HCT116 (cell line): Measurements from ENCODE around the gene PTGDS. TPM values are rescaled to one million over a fixed set of nuclear protein-coding genes. Genes with fewer than 3 reads are reported as not detected.

Source experiments
- ATAC-seq: fragments of 200-7000 bp; cut with Tn5 transposase; 2 replicates; pipeline ENCODE4 v1.9.1; 2020; ENCODE audit warnings: mild to moderate bottlenecking, moderate library complexity
- BruUV-seq: library from RNA; stranded (reverse); fragments of 400-500 nt; replicated peaks from 2 replicates; lab custom pipeline; 2021; lab: Mats Ljungman, UMichigan
- CTCF ChIA-PET: fragments of 300-600 bp; sonication (Branson Sonifier 250); formaldehyde crosslinking; loops from one replicate; lab custom pipeline; 2021; ENCODE audit warnings: antibody characterized with exemption; lab: Charles Lee
- POLR2A ChIA-PET: fragments of 300-600, 350-600 bp; sonication (Branson Sonifier 250); formaldehyde crosslinking; loops from one replicate; lab custom pipeline; 2021; ENCODE audit warnings: antibody characterized with exemption; lab: Charles Lee
- RAD21 ChIA-PET, 2 experiments: fragments of 300-600 bp; sonication (Branson Sonifier 250); formaldehyde crosslinking; loops; one replicate each; lab custom pipeline; 2023; ENCODE audit warnings: low total read pairs in 2 of 2; ENCODE audit not compliant: uncharacterized antibody in 2 of 2, unreplicated experiment in 2 of 2, low non-redundant PET in 1 of 2; lab: Charles Lee
- DNase-seq: peaks from one replicate; pipeline ENCODE4 v3.0.0-alpha.2; 2010; ENCODE audit warnings: low read depth, low spot score
- H2AFZ ChIP-seq: fragments of 200-600 bp; shearing (Covaris generic), sonication (generic); 2 replicates; pipeline ENCODE4 v1.6.1; 2017; ENCODE audit warnings: low read depth, mixed run types, mixed read lengths, antibody characterized with exemption, low read length; ENCODE audit not compliant: poor library complexity, severe bottlenecking
- H3K27ac ChIP-seq: 2 replicates; pipeline ENCODE4 v1.5.1; 2012; ENCODE audit warnings: low read depth, low read length
- H3K27me3 ChIP-seq: fragments of 200-600 bp; sonication (generic); 2 replicates; pipeline ENCODE4 v1.6.1; 2016; ENCODE audit warnings: mixed run types, low read length, mixed read lengths; ENCODE audit not compliant: insufficient read depth
- H3K36me3 ChIP-seq, 2 experiments: fragments of 200-500 bp in 1 of 2; fragments of 200-600 bp in 1 of 2; sonication (Bioruptor generic) in 1 of 2; sonication (generic) in 1 of 2; 2 replicates each; pipeline versions ENCODE4 v1.5.1 to v1.6.1; 2014 to 2016; ENCODE audit warnings: low read length in 2 of 2, inconsistent platforms in 1 of 2, mixed read lengths in 1 of 2, mixed run types in 1 of 2; ENCODE audit not compliant: insufficient read depth in 2 of 2, control insufficient read depth in 1 of 2
- H3K4me1 ChIP-seq, 2 experiments: fragments of 200-600 bp in 1 of 2; sonication (generic) in 1 of 2; 2 replicates each; pipeline versions ENCODE4 v1.5.1 to v1.6.1; 2012 to 2017; ENCODE audit warnings: low read length in 2 of 2, inconsistent platforms in 1 of 2, mild to moderate bottlenecking in 1 of 2, mixed read lengths in 1 of 2, mixed run types in 1 of 2, moderate library complexity in 1 of 2; ENCODE audit not compliant: insufficient read depth in 2 of 2, control insufficient read depth in 1 of 2
- H3K4me2 ChIP-seq: fragments of 200-600 bp; sonication (generic); 2 replicates; pipeline ENCODE4 v1.6.1; 2017; ENCODE audit warnings: mixed run types, low read length, mixed read lengths
- H3K4me3 ChIP-seq, 2 experiments: fragments of 200-600 bp in 1 of 2; sonication (generic) in 1 of 2; replicated peaks in 1 of 2; 2 replicates each; pipeline ENCODE4 v1.5.1; 2011 to 2016; ENCODE audit warnings: low read length in 2 of 2, control low read depth in 1 of 2, low read depth in 1 of 2, mild to moderate bottlenecking in 1 of 2, mixed read lengths in 1 of 2, mixed run types in 1 of 2
- H3K79me2 ChIP-seq: fragments of 200-600 bp; sonication (generic); 2 replicates; pipeline ENCODE4 v1.6.1; 2017; ENCODE audit warnings: mild to moderate bottlenecking, mixed run types, low read length, moderate library complexity, mixed read lengths; ENCODE audit not compliant: insufficient read depth
- H3K9ac ChIP-seq: fragments of 200-600 bp; sonication (generic); 2 replicates; pipeline ENCODE4 v1.6.1; 2016; ENCODE audit warnings: low read length, mixed read lengths
- H3K9me2 ChIP-seq: fragments of 200-600 bp; sonication (generic), shearing (Covaris generic); 2 replicates; pipeline ENCODE4 v1.6.1; 2017; ENCODE audit warnings: mixed run types, mild to moderate bottlenecking, moderate library complexity; ENCODE audit not compliant: insufficient read depth
- H3K9me3 ChIP-seq, 2 experiments: fragments of 200-500 bp in 1 of 2; fragments of 200-600 bp in 1 of 2; sonication (Bioruptor generic) in 1 of 2; sonication (generic) in 1 of 2; 2 replicates each; pipeline ENCODE4 v1.6.1; 2014 to 2017; ENCODE audit warnings: low read length in 2 of 2, mixed read lengths in 2 of 2, inconsistent platforms in 1 of 2, low read depth in 1 of 2, mild to moderate bottlenecking in 1 of 2, mixed run types in 1 of 2, moderate library complexity in 1 of 2; ENCODE audit not compliant: control insufficient read depth in 1 of 2, insufficient read depth in 1 of 2
- H4K20me1 ChIP-seq: fragments of 200-600 bp; sonication (generic), shearing (Covaris generic); 2 replicates; pipeline ENCODE4 v1.6.1; 2017; ENCODE audit warnings: mixed run types, mild to moderate bottlenecking, moderate library complexity; ENCODE audit not compliant: insufficient read depth
- CEBPB ChIP-seq: IDR thresholded peaks from 2 replicates; pipeline ENCODE4 v1.6.1; 2012; ENCODE audit warnings: low read depth
- EGR1 ChIP-seq: IDR thresholded peaks from 2 replicates; pipeline ENCODE4 v1.6.1; 2012; ENCODE audit warnings: low read depth
- ELF1 ChIP-seq: IDR thresholded peaks from 2 replicates; pipeline ENCODE4 v1.6.1; 2012; ENCODE audit warnings: low read depth, borderline replicate concordance
- POLR2AphosphoS5 ChIP-seq: IDR thresholded peaks from 2 replicates; pipeline ENCODE4 v1.6.1; 2011; ENCODE audit warnings: mild to moderate bottlenecking, low read depth, low read length, moderate library complexity
- SP1 ChIP-seq: IDR thresholded peaks from 2 replicates; pipeline ENCODE4 v1.6.1; 2012; ENCODE audit warnings: low read depth
- ZFX ChIP-seq: fragments of 450-650 bp; IDR thresholded peaks from 2 replicates; pipeline ENCODE4 v1.6.1; 2017
- ZNF274 ChIP-seq: fragments of 200-500 bp; sonication (Bioruptor generic); IDR thresholded peaks from 2 replicates; pipeline ENCODE4 v1.6.1; 2014; ENCODE audit warnings: mild to moderate bottlenecking, low read depth, low read length, inconsistent platforms
- intact Hi-C: fragments of 100-400 bp; cut with micrococcal nuclease; formaldehyde crosslinking; loops from 2 replicates; pipeline ENCODE4 v1.10.0; 2022
- total RNA-seq: library from RNA; stranded (reverse); gene quantifications from one replicate; pipeline ENCODE4 v1.2.1, GENCODE V29; 2021; ENCODE audit not compliant: unreplicated experiment
- TF ChIP-seq, protein P1 (sequence below): IDR thresholded peaks from 2 replicates; pipeline ENCODE4 v1.6.1; 2012; ENCODE audit warnings: low read depth

Gene PTGDS
- total RNA-seq, 1 experiment from 2014 or later, result 3.1 TPM

DNA sequence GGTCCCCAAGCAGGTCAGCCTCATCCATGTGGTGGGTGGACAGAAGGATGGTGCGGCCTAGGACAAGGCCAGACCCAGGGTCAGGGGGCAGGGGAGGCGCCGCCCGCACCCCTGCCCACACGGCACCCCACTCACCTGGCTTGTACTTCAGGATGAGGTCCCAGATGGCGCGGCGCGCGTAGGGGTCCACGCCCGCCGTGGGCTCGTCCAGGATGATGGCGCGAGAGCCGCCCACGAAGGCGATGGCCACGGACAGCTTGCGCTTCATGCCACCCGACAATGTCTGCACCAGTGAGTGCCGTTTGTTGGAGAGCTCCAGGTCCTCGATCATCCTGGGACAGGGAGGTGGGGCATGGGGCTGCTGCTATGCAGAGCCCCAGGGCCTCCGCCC is 38.2 kb downstream of the PTGDS start:
- CTCF ChIA-PET, result no interaction called here
- H3K27ac ChIP-seq, result no peak overlapping the region
- H3K4me2 ChIP-seq, result no peak overlapping the region
- no peaks in the 10 kb centered on the region for H3K9me3 ChIP-seq
- TF ChIP-seq EGR1, result no peak
- DNase-seq (no peak), ATAC-seq (no peak)
- RAD21 ChIA-PET, result no interaction called here
- H3K27me3 ChIP-seq, result no peaks in the 10 kb centered on the region
- H3K79me2 ChIP-seq, result no peaks in the 10 kb centered on the region
- intact Hi-C loops, result no loop called here
- H3K4me1 ChIP-seq, result no peaks in the 10 kb centered on the region
- H2AFZ ChIP-seq, result no peak overlapping the region
- no TSS peak for BruUV-seq
- no peaks in the 10 kb centered on the region for H4K20me1 ChIP-seq
- H3K4me3 ChIP-seq, result no peak overlapping the region
- H3K9ac ChIP-seq, result no peak overlapping the region
- POLR2A ChIA-PET, result no interaction called here
- H3K9me2 ChIP-seq, result no peaks in the 10 kb centered on the region
- H3K36me3 ChIP-seq, result peaks cover 19 to 34% of the 10 kb centered on the region in 2 experiments; a peak in 3 of 4 replicates

- CTCF ChIA-PET, result no interaction called here
Measured at GRCh38 chr9:137015976-137016375, 38.7 kb downstream of the PTGDS start.

More at GRCh38 chr9:137015976-137016375, 38.7 kb downstream of the PTGDS start:
- no TSS peak for BruUV-seq
- Histone ChIP-seq H3K9ac (no peak overlapping the region), H3K4me1 (no peaks in the 10 kb centered on the region), H3K27me3 (no peaks in the 10 kb centered on the region), H3K79me2 (no peaks in the 10 kb centered on the region), H3K9me3 (no peaks in the 10 kb centered on the region), H3K36me3 (peaks cover 20 to 33% of the 10 kb centered on the region in 2 experiments; a peak in 3 of 4 replicates), H2AFZ (no peak overlapping the region), H3K27ac (no peak overlapping the region), H3K9me2 (no peaks in the 10 kb centered on the region), H3K4me2 (no peak overlapping the region), H3K4me3 (no peak overlapping the region), H4K20me1 (no peaks in the 10 kb centered on the region)
- ATAC-seq (no peak), DNase-seq (no peak)
- no peak for TF ChIP-seq ZNF274
- no peak for TF ChIP-seq ELF1
- TF ChIP-seq, protein P1, sequence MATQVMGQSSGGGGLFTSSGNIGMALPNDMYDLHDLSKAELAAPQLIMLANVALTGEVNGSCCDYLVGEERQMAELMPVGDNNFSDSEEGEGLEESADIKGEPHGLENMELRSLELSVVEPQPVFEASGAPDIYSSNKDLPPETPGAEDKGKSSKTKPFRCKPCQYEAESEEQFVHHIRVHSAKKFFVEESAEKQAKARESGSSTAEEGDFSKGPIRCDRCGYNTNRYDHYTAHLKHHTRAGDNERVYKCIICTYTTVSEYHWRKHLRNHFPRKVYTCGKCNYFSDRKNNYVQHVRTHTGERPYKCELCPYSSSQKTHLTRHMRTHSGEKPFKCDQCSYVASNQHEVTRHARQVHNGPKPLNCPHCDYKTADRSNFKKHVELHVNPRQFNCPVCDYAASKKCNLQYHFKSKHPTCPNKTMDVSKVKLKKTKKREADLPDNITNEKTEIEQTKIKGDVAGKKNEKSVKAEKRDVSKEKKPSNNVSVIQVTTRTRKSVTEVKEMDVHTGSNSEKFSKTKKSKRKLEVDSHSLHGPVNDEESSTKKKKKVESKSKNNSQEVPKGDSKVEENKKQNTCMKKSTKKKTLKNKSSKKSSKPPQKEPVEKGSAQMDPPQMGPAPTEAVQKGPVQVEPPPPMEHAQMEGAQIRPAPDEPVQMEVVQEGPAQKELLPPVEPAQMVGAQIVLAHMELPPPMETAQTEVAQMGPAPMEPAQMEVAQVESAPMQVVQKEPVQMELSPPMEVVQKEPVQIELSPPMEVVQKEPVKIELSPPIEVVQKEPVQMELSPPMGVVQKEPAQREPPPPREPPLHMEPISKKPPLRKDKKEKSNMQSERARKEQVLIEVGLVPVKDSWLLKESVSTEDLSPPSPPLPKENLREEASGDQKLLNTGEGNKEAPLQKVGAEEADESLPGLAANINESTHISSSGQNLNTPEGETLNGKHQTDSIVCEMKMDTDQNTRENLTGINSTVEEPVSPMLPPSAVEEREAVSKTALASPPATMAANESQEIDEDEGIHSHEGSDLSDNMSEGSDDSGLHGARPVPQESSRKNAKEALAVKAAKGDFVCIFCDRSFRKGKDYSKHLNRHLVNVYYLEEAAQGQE, result no peak
- no peak for TF ChIP-seq CEBPB
- TF ChIP-seq SP1, result no peak
- no peak for TF ChIP-seq ZFX
- TF ChIP-seq EGR1, result no peak
- no peak for TF ChIP-seq POLR2AphosphoS5
- ChIA-PET RAD21 (no interaction called here), POLR2A (no interaction called here)
- intact Hi-C loops, result no loop called here
